Adipocyte (in vitro differentiated cells): ENCODE results near the gene MLLT10.
A peak's percentile ranks its signal among the peaks of the same experiment; 100 is the strongest.

Experiments used
- DNase-seq: peaks from one replicate; pipeline ENCODE4 v3.0.0-alpha.2; 2015; ENCODE audit warnings: low read depth
- H3K27me3 ChIP-seq: replicated peaks from 2 replicates; pipeline ENCODE4 v1.7.0; 2013; ENCODE audit warnings: mild to moderate bottlenecking, low read length, moderate library complexity; ENCODE audit not compliant: control insufficient read depth, insufficient read depth
- H3K36me3 ChIP-seq: 2 replicates; pipeline ENCODE4 v1.7.0; 2013; ENCODE audit warnings: low read length, mild to moderate bottlenecking, moderate library complexity; ENCODE audit not compliant: control insufficient read depth, insufficient read depth, severe bottlenecking
- H3K4me1 ChIP-seq: 2 replicates; pipeline ENCODE4 v1.7.0; 2013; ENCODE audit warnings: mild to moderate bottlenecking, low read length, moderate library complexity; ENCODE audit not compliant: control insufficient read depth, insufficient read depth
- H3K4me3 ChIP-seq: 2 replicates; pipeline ENCODE4 v1.7.0; 2013; ENCODE audit warnings: mild to moderate bottlenecking, low read length, moderate library complexity
- H3K9ac ChIP-seq: 2 replicates; pipeline ENCODE4 v1.7.0; 2013; ENCODE audit warnings: mild to moderate bottlenecking, low read length, moderate library complexity
- H3K9me3 ChIP-seq: 2 replicates; pipeline ENCODE4 v1.7.0; 2013; ENCODE audit warnings: mild to moderate bottlenecking, low read length, moderate library complexity; ENCODE audit not compliant: control insufficient read depth

The MLLT10 gene

DNA sequence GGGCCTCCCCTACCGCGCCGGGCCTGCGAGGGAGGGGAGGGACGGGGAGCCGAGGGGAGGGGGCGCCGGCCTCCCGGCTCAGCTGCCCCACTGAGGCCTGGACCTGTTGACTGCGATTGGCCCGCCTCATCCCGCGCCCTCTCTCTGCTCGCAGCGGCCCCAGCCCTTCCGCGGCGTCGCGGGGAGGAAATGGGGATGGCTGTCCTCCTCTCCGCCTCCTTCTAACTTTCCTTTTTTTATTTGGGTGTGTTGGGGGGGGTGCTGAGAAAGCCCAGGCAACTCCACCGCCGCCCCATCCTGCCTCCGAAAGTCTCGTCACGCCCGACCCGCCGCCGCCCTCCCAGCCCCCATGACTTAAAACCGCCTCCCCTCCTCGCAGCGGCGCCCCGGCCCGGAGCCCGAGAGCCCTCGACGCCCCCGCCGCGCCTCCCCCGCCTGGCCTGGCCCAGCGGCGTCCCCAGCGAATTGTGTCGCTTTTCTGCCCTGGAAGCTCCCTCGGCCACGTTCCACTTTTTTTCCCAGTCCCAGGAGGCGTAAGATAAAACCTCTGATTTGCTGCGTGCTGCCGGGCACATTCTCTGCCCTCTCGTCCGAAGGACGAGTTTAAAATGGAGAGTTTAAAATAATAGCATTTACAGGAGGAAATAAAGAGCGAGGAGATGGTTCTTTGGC lies 7.7 kb upstream of the MLLT10 start:
- peak; percentile 78 for DNase-seq
- peaks cover 21% of the 10 kb centered on the region for H3K4me1 ChIP-seq
- H3K9ac ChIP-seq = peak overlapping the region; percentile 98
- no peaks in the 10 kb centered on the region for H3K36me3 ChIP-seq
- no peaks in the 10 kb centered on the region for H3K27me3 ChIP-seq
- H3K4me3 ChIP-seq = peak overlapping the region; percentile 91
- H3K9me3 ChIP-seq = no peaks in the 10 kb centered on the region

GRCh38 chr10:21526860-21527597 lies 7.0 kb upstream of the MLLT10 start:
- peak; percentile 84 for DNase-seq
- Histone ChIP-seq H3K4me1 (peaks cover 21% of the 10 kb centered on the region), H3K4me3 (peak overlapping the region; percentile 91), H3K36me3 (no peaks in the 10 kb centered on the region), H3K27me3 (no peaks in the 10 kb centered on the region), H3K9me3 (no peaks in the 10 kb centered on the region), H3K9ac (peak overlapping the region; percentile 98)

GRCh38 chr10:21527598-21528235 lies 6.3 kb upstream of the MLLT10 start:
- peak overlapping the region; percentile 91 for H3K4me3 ChIP-seq
- H3K4me1 ChIP-seq = peaks cover 23% of the 10 kb centered on the region
- no peak for DNase-seq
- no peaks in the 10 kb centered on the region for H3K9me3 ChIP-seq
- peak overlapping the region; percentile 98 for H3K9ac ChIP-seq
- no peaks in the 10 kb centered on the region for H3K36me3 ChIP-seq
- no peaks in the 10 kb centered on the region for H3K27me3 ChIP-seq

DNA sequence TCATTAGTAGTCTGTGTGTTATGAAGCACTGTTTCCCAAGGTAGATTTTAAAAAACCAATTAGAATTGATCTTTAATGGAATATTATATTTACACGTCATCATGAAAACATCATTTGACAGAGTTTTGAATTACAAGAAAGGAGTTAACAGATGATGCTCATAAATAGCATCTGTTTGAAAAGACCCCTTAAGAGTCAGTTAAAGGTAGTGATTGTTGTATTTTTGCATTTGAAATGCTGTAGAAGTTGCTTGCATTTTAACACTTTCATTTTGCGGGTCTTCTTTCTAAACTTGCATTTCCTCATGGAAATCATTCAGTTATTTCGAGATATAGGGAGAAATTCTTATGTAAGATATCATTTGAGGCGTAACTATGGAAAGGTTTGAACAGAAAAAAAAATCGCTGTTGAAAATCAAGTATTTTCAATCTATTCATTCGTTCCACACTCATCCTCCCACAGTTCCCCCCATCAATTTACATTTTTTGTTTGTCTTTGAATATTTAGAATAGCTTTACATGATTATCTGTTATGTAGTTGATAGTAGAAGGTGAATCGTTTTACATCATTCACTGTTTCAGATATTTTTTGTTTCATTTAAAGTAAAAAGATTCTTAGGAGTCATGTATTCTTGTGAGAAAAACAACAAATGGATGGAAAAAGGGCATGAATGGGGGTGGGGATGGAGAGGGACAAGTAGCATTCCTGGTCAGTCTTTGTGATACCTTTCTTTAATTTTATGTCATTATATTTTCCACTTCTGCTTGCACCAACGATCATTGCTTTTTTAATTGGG lies 5.6 kb upstream of the MLLT10 start:
- H3K36me3 ChIP-seq = no peaks in the 10 kb centered on the region
- DNase-seq = no peak
- H3K9ac ChIP-seq = peak overlapping the region; percentile 98
- no peaks in the 10 kb centered on the region for H3K27me3 ChIP-seq
- peaks cover 26% of the 10 kb centered on the region for H3K4me1 ChIP-seq
- peak overlapping the region; percentile 91 for H3K4me3 ChIP-seq
- no peaks in the 10 kb centered on the region for H3K9me3 ChIP-seq

DNA sequence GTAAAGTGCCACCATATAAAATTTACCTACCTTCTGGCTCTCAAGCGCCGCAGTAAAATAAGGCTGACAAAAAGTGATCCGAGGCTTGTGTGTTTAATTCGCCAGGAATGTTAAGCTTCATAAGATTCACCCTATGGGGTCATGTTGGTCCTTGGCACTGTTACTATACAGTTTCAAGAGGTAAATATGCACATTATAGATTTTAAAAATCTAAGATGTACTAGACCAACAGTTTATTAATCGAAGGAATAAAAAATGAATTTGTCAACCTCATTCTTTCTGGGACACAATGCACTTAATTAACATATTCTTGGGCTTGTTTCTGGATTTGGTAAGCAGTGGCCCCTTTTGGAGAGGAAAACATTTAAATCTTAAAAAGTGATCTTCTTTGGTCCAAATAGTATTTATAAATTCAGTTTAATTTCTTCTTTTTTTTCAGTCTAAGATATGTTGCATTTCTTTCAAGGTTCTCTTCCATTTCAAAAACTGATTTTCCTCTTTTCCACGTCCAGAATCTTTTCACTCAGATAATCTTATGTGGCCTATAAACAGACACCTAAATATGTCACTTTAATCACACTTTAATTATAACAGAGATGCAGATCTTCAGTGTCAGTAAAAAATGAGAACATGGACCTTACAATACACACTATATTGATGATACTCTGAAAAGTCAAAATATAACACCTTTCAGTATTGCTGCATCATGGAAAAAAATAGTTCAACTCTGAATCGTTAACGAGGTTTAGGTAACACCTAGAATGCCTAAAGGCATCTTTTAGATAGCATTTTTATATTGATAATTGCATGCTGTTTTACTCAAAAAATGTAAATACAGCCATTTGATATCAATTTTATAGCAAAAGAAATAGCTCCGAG lies 4.8 kb upstream of the MLLT10 start:
- no peak overlapping the region for H3K9ac ChIP-seq
- no peaks in the 10 kb centered on the region for H3K9me3 ChIP-seq
- H3K27me3 ChIP-seq = no peaks in the 10 kb centered on the region
- H3K4me3 ChIP-seq = no peak overlapping the region
- peaks cover 18% of the 10 kb centered on the region for H3K4me1 ChIP-seq
- H3K36me3 ChIP-seq = no peaks in the 10 kb centered on the region
- no peak for DNase-seq

DNA sequence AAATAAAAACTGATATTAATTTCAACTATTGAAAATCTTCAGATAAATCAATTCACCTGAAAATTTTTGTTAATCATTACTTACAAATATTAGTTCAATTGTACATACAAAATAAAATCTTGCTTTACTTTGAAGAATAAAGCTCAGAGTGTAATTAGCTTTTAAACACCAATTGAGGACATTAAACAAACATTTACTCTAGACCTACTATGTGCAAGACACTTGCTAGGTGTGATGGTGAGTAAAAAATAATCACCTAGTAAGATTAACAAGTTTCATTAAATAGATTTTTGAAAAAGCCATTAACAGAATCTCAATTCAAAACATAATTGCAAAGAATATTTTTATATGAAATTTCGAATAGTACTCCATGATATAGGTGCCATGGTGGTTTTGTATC lies 3.9 kb upstream of the MLLT10 start:
- no peaks in the 10 kb centered on the region for H3K27me3 ChIP-seq
- no peak overlapping the region for H3K9ac ChIP-seq
- peaks cover 18% of the 10 kb centered on the region for H3K4me1 ChIP-seq
- H3K9me3 ChIP-seq = no peaks in the 10 kb centered on the region
- no peak for DNase-seq
- no peak overlapping the region for H3K4me3 ChIP-seq
- no peaks in the 10 kb centered on the region for H3K36me3 ChIP-seq

DNA sequence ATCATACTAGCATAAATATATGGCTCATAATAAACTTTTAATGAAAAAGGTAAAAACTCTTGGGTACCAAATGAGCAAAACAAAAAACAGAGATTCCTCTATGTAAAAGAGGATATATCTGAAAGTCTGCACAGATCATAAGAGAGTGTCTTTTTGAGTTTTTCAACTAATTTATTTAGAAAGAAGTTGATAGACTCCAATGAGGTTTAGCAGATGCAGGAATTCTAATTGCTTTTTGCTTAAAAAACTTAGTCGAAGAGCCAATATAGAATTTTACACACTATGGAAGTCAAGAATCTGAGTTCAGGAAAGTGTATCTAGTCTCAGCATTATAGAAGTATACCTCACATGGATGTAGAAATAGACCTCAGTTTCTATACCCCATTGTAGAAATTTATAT lies 3.4 kb upstream of the MLLT10 start:
- Histone ChIP-seq H3K4me3 (no peak overlapping the region), H3K9me3 (no peaks in the 10 kb centered on the region), H3K4me1 (peaks cover 20% of the 10 kb centered on the region), H3K9ac (peak overlapping the region; percentile 25), H3K36me3 (no peaks in the 10 kb centered on the region), H3K27me3 (no peaks in the 10 kb centered on the region)
- no peak for DNase-seq

DNA sequence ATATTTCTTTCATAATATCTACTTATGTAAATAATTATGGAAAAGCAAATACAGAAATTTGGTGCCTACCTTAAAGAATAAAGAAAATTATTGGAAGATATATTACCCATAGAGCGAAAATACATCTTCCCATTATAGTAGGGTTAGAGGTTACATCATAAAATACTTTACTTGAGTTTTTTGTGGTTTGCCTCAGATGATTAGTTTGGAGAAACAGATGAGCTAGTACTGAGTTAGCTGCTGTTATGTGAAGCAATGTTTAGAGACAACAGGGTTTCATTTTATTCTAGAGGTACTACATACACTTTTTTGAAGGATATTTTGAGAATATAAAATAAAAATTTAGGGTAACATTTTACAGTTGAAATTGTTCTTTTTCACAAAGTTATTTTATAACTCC lies 2.9 kb upstream of the MLLT10 start:
- peak overlapping the region; percentile 93 for H3K9ac ChIP-seq
- no peak for DNase-seq
- no peaks in the 10 kb centered on the region for H3K36me3 ChIP-seq
- H3K4me3 ChIP-seq = no peak overlapping the region
- H3K27me3 ChIP-seq = no peaks in the 10 kb centered on the region
- H3K4me1 ChIP-seq = peaks cover 26% of the 10 kb centered on the region
- H3K9me3 ChIP-seq = no peaks in the 10 kb centered on the region

DNA sequence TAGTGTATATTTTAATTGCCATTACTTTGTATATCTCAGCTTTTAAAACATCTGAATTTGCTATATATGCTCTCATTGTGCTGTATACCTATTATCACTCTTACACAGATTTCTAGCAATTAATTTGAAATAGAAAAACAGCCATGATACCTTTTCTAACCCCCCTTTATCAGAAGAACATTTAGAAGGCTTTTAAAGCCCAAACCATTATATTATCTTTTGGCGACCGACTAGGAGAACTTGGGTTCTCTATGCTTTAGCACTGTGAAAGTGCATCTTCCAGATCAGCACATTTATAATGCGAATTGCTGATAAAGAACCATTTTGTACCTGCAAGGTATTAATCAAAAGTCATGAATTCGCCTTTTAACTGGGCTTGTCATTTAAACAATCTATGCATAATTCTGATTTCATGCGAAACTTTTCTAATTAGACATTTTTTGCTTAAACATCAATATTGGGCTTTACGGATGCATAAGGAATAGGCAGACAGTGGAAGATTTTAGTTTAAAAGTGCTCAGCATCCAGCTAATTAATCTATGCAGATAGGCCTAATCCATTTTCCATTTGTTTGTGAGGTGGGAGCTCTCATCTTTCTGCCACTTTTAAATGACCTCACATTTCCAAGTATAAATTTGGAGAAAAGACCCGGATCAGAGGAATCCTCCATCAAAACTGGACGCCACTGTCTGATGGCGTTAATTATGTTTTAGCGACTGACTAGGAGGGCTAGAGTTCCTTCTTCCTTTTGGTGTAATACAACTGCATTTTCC lies 1.2 kb upstream of the MLLT10 start:
- Histone ChIP-seq H3K27me3 (no peaks in the 10 kb centered on the region), H3K9ac (peak overlapping the region; percentile 93), H3K4me1 (peaks cover 27% of the 10 kb centered on the region), H3K9me3 (no peaks in the 10 kb centered on the region), H3K36me3 (peaks cover 3% of the 10 kb centered on the region), H3K4me3 (peak overlapping the region; percentile 88)
- no peak for DNase-seq

GRCh38 chr10:21534280-21534586 lies 201 bp downstream of the MLLT10 start:
- peaks cover 17% of the 10 kb centered on the region for H3K4me1 ChIP-seq

More at GRCh38 chr10:21534280-21534586, 201 bp downstream of the MLLT10 start:
- no peaks in the 10 kb centered on the region for H3K27me3 ChIP-seq
- no peaks in the 10 kb centered on the region for H3K9me3 ChIP-seq
- peak overlapping the region; percentile 85 for H3K4me3 ChIP-seq
- no peak for DNase-seq
- H3K9ac ChIP-seq = peak overlapping the region; percentile 94
- peaks cover 12% of the 10 kb centered on the region for H3K36me3 ChIP-seq
